Activated T-helper 17 cell treated with anti-CD3 and anti-CD28 coated beads, Interleukin-2, amount 50 U/mL, for 72 hours (primary cell): ENCODE measurements around the gene ESYT2. TPM values are rescaled to one million over a fixed set of nuclear protein-coding genes. Genes with fewer than 3 reads are reported as not detected.
"Not testable (repeated sequence)": the region's sequence is repeated elsewhere in the genome, so short reads cannot be mapped to it uniquely, and the experiment has no call there.

ENCODE experiments used
- ATAC-seq: fragments of 150-1000 bp; cut with Tn5 transposase; replicated peaks from 2 replicates; pipeline ENCODE4 v1.10.0; 2021; ENCODE audit warnings: mild to moderate bottlenecking, moderate library complexity
- H3K27ac Mint-ChIP-seq: one replicate; pipeline ENCODE4 v1.8.0; 2022; ENCODE audit warnings: mixed read lengths
- H3K27me3 Mint-ChIP-seq: one replicate; pipeline ENCODE4 v1.8.0; 2022; ENCODE audit warnings: mixed read lengths
- H3K36me3 Mint-ChIP-seq: one replicate; pipeline ENCODE4 v1.8.0; 2022; ENCODE audit warnings: low read depth, mild to moderate bottlenecking, mixed read lengths
- H3K4me1 Mint-ChIP-seq: one replicate; pipeline ENCODE4 v1.8.0; 2022; ENCODE audit warnings: mixed read lengths
- H3K4me3 Mint-ChIP-seq: one replicate; pipeline ENCODE4 v1.8.0; 2022; ENCODE audit warnings: mild to moderate bottlenecking, mixed read lengths
- H3K9me3 Mint-ChIP-seq: one replicate; pipeline ENCODE4 v1.8.0; 2022; ENCODE audit warnings: mixed read lengths
- total RNA-seq, 2 donors: library from RNA; stranded (reverse); gene quantifications; one replicate each; pipeline ENCODE4 v1.2.3, GENCODE V29; 2022

ESYT2 gene
- total RNA-seq, 2 donors from 2014 or later: 63.0 to 119 TPM

- ATAC-seq: peak; percentile 74
- Mint-ChIP-seq H3K9me3 (no peaks in the 10 kb centered on the region), H3K4me3 (peak overlapping the region; percentile 33), H3K36me3 (no peaks in the 10 kb centered on the region), H3K27me3 (no peaks in the 10 kb centered on the region), H3K4me1 (peaks cover 5% of the 10 kb centered on the region), H3K27ac (peak overlapping the region; percentile 55)
These were observed 13.2 kb upstream of the ESYT2 start for GRCh38 chr7:158842486-158842885.

- Mint-ChIP-seq H3K27ac (no peak overlapping the region), H3K27me3 (no peaks in the 10 kb centered on the region), H3K9me3 (no peaks in the 10 kb centered on the region), H3K36me3 (no peaks in the 10 kb centered on the region), H3K4me1 (peaks cover 5% of the 10 kb centered on the region), H3K4me3 (no peak overlapping the region)
- no peak for ATAC-seq
These were observed 11.3 kb upstream of the ESYT2 start for GRCh38 chr7:158840604-158841003.

DNA sequence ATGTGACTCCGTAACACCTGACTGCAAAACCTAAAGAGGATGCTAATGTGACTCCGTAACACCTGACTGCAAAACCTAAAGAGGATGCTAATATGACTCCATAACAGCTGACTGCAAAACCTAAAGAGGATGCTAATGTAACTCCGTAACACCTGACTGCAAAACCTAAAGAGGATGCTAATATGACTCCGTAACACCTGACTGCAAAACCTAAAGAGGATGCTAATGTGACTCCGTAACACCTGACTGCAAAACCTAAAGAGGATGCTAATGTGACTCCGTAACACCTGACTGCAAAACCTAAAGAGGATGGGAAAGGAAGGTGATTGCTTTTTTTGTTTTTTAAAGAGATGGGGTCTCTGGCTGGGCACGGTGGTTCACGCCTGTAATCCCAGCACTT lies 9.9 kb upstream of the ESYT2 start:
- H3K27me3 Mint-ChIP-seq, ATAC-seq, H3K36me3 Mint-ChIP-seq, H3K27ac Mint-ChIP-seq, H3K9me3 Mint-ChIP-seq, H3K4me3 Mint-ChIP-seq, H3K4me1 Mint-ChIP-seq: not testable (repeated sequence)

GRCh38 chr7:158837790-158838637 lies 8.7 kb upstream of the ESYT2 start:
- no peaks in the 10 kb centered on the region for H3K36me3 Mint-ChIP-seq
- no peak overlapping the region for H3K27ac Mint-ChIP-seq
- ATAC-seq: no peak
- H3K27me3 Mint-ChIP-seq: no peaks in the 10 kb centered on the region
- H3K9me3 Mint-ChIP-seq: no peaks in the 10 kb centered on the region
- H3K4me1 Mint-ChIP-seq: peaks cover 4% of the 10 kb centered on the region
- H3K4me3 Mint-ChIP-seq: no peak overlapping the region

DNA sequence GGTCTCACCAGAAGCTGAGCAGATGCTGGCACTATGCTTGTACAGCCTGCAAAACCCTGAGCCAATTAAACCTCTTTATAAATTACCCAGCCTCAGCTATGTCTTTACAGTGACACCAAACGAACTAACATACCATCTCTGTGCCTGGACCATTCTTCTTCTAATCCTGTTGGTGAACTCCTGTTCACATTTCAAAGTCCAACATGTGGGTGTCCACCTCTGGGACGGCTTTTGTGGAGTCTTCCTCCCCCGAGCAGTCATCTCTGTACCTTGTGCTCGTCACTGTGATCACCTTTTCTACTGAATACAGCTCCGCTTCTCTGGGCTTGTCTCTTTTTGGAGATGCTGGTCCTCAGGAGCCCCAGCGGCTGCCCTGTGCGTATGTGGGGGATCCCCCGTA lies 7.4 kb upstream of the ESYT2 start:
- no peaks in the 10 kb centered on the region for H3K27me3 Mint-ChIP-seq
- H3K36me3 Mint-ChIP-seq: no peaks in the 10 kb centered on the region
- no peak overlapping the region for H3K27ac Mint-ChIP-seq
- no peak for ATAC-seq
- no peaks in the 10 kb centered on the region for H3K9me3 Mint-ChIP-seq
- peaks cover 4% of the 10 kb centered on the region for H3K4me1 Mint-ChIP-seq
- no peak overlapping the region for H3K4me3 Mint-ChIP-seq

GRCh38 chr7:158834878-158835784 lies 5.8 kb upstream of the ESYT2 start:
- no peak for ATAC-seq
- Mint-ChIP-seq H3K27me3 (no peaks in the 10 kb centered on the region), H3K4me1 (peaks cover 4% of the 10 kb centered on the region), H3K4me3 (no peak overlapping the region), H3K36me3 (no peaks in the 10 kb centered on the region), H3K9me3 (no peaks in the 10 kb centered on the region), H3K27ac (no peak overlapping the region)

DNA sequence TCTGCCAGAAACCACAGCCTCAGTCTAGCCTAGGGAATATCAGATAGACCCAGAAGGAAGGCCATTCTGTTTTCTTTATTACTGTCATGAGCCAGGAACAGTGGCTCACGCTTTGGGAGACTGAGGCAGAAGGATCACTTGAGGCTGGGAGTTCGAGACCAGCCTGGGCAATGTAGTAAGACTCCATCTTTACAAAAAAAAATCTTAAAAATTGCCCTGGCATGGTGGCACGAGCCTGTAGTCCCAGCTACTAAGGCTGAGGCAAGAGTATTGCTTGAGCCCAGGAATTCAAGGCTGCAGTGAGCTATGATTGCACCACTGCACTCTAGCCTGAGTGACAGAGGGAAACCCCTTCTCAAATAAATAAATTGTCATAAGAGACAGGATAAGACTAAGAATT lies 3.7 kb upstream of the ESYT2 start:
- Mint-ChIP-seq H3K4me1 (peaks cover 4% of the 10 kb centered on the region), H3K9me3 (no peaks in the 10 kb centered on the region), H3K27ac (no peak overlapping the region), H3K4me3 (no peak overlapping the region), H3K27me3 (no peaks in the 10 kb centered on the region), H3K36me3 (peaks cover 3% of the 10 kb centered on the region)
- no peak for ATAC-seq

DNA sequence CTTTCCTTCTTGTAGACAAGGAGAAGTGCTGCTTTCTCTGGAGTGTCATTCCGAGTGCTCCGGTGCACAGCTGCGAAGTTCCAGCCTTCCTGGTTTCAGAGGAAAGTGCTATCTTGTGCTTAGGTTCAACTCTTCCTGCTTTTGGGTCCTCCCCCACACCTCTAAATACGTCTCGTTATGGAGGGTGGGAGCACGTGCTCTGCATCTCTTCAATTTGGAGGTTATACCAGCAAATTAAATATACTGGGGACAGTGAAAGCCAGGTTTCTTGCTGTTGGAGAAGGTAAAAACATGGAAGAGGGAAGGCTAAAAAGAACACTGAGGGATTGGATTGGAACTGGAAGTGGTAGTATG lies 2.4 kb upstream of the ESYT2 start:
- H3K4me1 Mint-ChIP-seq: peaks cover 9% of the 10 kb centered on the region
- no peak for ATAC-seq
- H3K27me3 Mint-ChIP-seq: no peaks in the 10 kb centered on the region
- no peak overlapping the region for H3K4me3 Mint-ChIP-seq
- H3K9me3 Mint-ChIP-seq: no peaks in the 10 kb centered on the region
- H3K36me3 Mint-ChIP-seq: peaks cover 16% of the 10 kb centered on the region
- no peak overlapping the region for H3K27ac Mint-ChIP-seq

GRCh38 chr7:158830211-158830723 lies 958 bp upstream of the ESYT2 start:
- no peaks in the 10 kb centered on the region for H3K27me3 Mint-ChIP-seq
- H3K27ac Mint-ChIP-seq: peak overlapping the region; percentile 51
- no peaks in the 10 kb centered on the region for H3K9me3 Mint-ChIP-seq
- peak overlapping the region; percentile 84 for H3K4me3 Mint-ChIP-seq
- H3K36me3 Mint-ChIP-seq: peaks cover 30% of the 10 kb centered on the region
- ATAC-seq: no peak
- H3K4me1 Mint-ChIP-seq: peaks cover 13% of the 10 kb centered on the region

GRCh38 chr7:158829021-158829341 lies 328 bp downstream of the ESYT2 start:
- peak overlapping the region; percentile 84 for H3K4me3 Mint-ChIP-seq
- H3K9me3 Mint-ChIP-seq: no peaks in the 10 kb centered on the region
- peaks cover 15% of the 10 kb centered on the region for H3K4me1 Mint-ChIP-seq
- H3K36me3 Mint-ChIP-seq: peaks cover 32% of the 10 kb centered on the region
- H3K27me3 Mint-ChIP-seq: no peaks in the 10 kb centered on the region
- peak; percentile 48 for ATAC-seq
- no peak overlapping the region for H3K27ac Mint-ChIP-seq

GRCh38 chr7:158828133-158829020 lies 932 bp downstream of the ESYT2 start:
- Mint-ChIP-seq H3K9me3 (no peaks in the 10 kb centered on the region), H3K27ac (peak overlapping the region; percentile 89), H3K4me1 (peaks cover 17% of the 10 kb centered on the region), H3K27me3 (no peaks in the 10 kb centered on the region), H3K4me3 (peak overlapping the region; percentile 84), H3K36me3 (peaks cover 32% of the 10 kb centered on the region)
- no peak for ATAC-seq

DNA sequence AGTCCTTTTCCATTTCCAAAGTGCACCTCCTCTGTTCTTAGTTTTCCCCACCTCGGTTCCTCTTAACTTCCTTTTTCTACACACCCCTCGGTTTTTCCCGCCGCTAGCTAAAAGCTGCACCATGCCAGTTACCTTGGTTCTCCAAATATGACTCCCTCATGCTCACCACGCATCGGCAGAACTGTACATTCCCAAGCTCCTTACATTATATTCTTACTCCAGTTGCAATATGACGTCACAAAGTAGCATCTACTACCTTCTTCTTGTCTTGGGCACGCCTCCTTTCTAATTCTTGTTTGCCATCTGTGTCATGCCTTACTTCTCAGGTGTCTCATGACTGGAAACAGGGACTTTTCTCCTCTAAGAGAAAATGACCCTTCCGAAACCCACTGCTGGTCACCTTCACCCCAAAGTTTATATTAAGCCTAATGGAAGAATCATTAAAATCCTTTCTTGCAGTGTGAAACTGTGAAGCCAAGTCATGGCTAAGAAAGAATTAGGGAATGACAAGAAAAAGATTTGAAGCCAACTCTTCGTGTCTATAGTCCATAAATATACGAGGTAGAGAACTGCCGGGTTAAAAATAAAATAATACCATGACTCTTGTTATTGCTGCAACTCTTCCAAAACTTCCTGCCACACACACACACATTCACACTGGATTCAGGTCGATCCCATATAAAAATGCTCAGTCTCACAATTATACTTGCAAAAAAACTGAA lies 1.7 kb downstream of the ESYT2 start:
- peak overlapping the region; percentile 84 for H3K4me3 Mint-ChIP-seq
- H3K36me3 Mint-ChIP-seq: peaks cover 32% of the 10 kb centered on the region
- no peaks in the 10 kb centered on the region for H3K9me3 Mint-ChIP-seq
- ATAC-seq: no peak
- peak overlapping the region; percentile 89 for H3K27ac Mint-ChIP-seq
- no peaks in the 10 kb centered on the region for H3K27me3 Mint-ChIP-seq
- H3K4me1 Mint-ChIP-seq: peaks cover 17% of the 10 kb centered on the region

GRCh38 chr7:158825628-158826289 lies 3.5 kb downstream of the ESYT2 start:
- Mint-ChIP-seq H3K27me3 (no peaks in the 10 kb centered on the region), H3K9me3 (no peaks in the 10 kb centered on the region), H3K27ac (peak overlapping the region; percentile 82), H3K4me1 (peaks cover 29% of the 10 kb centered on the region), H3K4me3 (peak overlapping the region; percentile 84), H3K36me3 (peaks cover 44% of the 10 kb centered on the region)
- ATAC-seq: peak; percentile 3
